IPS-20b (cell line): ENCODE data around the gene ST8SIA5.

Experiments
- H3K27ac ChIP-seq: one replicate; pipeline ENCODE4 v1.5.1; 2013; ENCODE audit warnings: low read length
- H3K27me3 ChIP-seq: 2 replicates; pipeline ENCODE4 v1.6.1; 2013; ENCODE audit warnings: mild to moderate bottlenecking, low read length, inconsistent platforms; ENCODE audit not compliant: insufficient read depth
- H3K36me3 ChIP-seq: 2 replicates; pipeline ENCODE4 v1.6.1; 2013; ENCODE audit warnings: low read depth, mild to moderate bottlenecking, inconsistent platforms, low read length, moderate library complexity; ENCODE audit not compliant: insufficient read depth
- H3K4me1 ChIP-seq: 2 replicates; pipeline ENCODE4 v1.6.1; 2013; ENCODE audit warnings: mild to moderate bottlenecking, control low read depth, inconsistent platforms, low read length, moderate library complexity; ENCODE audit not compliant: insufficient read depth
- H3K4me3 ChIP-seq: 2 replicates; pipeline ENCODE4 v1.5.1; 2013; ENCODE audit warnings: mild to moderate bottlenecking, low read length, inconsistent platforms
- H3K9ac ChIP-seq: 2 replicates; pipeline ENCODE4 v1.6.1; 2013; ENCODE audit warnings: low read depth, mild to moderate bottlenecking, inconsistent platforms, low read length, moderate library complexity
- H3K9me3 ChIP-seq: 2 replicates; pipeline ENCODE4 v1.6.1; 2013; ENCODE audit warnings: mild to moderate bottlenecking, low read depth, low read length, inconsistent platforms; ENCODE audit not compliant: insufficient read depth

ST8SIA5 gene

DNA sequence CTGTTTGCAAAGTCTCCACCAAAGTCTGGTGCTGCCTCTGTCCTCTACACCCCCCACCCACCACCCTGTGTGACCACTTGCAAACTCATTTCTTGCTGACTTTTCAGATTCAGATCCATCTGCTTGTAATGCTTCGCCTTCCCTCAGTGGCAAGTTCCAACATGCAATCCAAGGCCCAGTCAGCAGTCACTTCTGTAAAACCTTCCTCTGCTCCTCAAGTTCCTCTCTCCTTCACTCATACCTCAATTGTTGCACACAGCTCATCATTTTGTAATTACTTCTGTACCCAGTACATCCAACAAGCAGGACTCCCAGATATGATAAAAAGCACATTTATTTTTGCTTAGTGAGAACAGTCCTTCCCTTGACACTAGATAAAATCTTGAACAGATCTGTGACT is 93.3 kb downstream of the ST8SIA5 start:
- no peak overlapping the region for H3K4me3 ChIP-seq
- no peaks in the 10 kb centered on the region for H3K27me3 ChIP-seq

DNA sequence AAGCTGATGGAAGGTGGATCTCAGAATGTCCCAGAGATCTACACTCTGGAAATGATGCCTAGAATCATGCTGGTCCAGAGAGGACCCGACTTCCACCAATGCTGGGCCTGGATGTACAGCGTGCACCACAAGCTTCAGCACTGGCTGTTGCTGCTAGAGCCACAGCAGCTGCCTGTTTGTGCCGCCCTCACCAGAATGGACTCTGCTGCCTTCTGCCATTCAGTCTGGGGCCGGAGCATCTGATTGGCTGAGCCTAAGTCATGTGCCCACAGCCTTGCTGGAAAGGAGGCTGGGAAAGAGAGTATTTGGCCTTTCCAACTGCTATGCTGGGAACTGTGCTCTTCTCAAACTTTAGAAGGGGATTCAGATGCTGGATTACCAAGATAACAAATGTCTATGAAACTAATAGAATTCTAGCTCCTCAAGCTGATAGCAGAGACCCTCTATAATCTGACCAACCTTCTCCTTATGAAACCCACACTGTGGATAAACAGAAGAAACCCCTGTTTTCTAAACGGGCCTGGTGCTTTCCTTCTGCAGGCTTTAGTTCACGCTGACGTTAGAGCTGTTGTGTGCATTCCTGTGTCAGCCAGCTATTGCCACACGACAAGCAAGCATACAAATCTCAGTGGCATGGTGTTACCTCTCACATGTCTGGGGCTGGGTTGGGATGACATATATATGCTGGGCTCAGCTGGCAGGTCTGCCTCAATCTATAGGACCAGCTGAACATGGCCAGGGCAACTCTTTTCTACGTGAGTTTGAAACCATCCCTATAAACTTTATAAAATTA is 95.7 kb downstream of the ST8SIA5 start:
- no peak overlapping the region for H3K4me3 ChIP-seq
- no peaks in the 10 kb centered on the region for H3K36me3 ChIP-seq
- H3K4me1 ChIP-seq = no peaks in the 10 kb centered on the region
- no peaks in the 10 kb centered on the region for H3K9me3 ChIP-seq
- H3K27me3 ChIP-seq = no peaks in the 10 kb centered on the region; the same call in 1 of the 2 replicates
- H3K9ac ChIP-seq = no peak overlapping the region
- no peak overlapping the region for H3K27ac ChIP-seq

More for the DNA sequence above, 93.3 kb downstream of the ST8SIA5 start:
- Histone ChIP-seq H3K9ac (no peak overlapping the region), H3K36me3 (no peaks in the 10 kb centered on the region), H3K27ac (no peak overlapping the region), H3K4me1 (no peaks in the 10 kb centered on the region), H3K9me3 (no peaks in the 10 kb centered on the region)

DNA sequence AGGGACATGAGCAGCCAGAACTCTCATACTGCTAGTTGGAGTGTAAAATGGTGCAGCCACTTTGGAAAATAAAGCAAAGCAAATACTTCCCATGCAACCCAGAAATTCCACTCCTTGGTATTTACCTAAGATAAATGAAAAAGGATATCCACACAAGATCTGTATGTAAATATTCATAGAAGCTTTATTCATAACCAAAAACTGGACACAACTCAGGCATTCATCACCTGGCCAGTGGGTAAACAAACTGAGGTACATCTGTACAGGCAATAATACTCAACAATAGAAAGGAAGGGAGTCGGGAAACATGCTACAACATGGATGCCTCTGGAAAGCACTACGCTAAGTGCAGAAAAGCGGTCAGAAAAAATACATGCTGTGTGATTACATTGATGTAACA is 97.4 kb downstream of the ST8SIA5 start:
- no peaks in the 10 kb centered on the region; the same call in 1 of the 2 replicates for H3K27me3 ChIP-seq
- H3K27ac ChIP-seq = no peak overlapping the region
- H3K9ac ChIP-seq = no peak overlapping the region
- H3K4me1 ChIP-seq = no peaks in the 10 kb centered on the region
- no peak overlapping the region for H3K4me3 ChIP-seq
- H3K9me3 ChIP-seq = no peaks in the 10 kb centered on the region
- no peaks in the 10 kb centered on the region for H3K36me3 ChIP-seq

DNA sequence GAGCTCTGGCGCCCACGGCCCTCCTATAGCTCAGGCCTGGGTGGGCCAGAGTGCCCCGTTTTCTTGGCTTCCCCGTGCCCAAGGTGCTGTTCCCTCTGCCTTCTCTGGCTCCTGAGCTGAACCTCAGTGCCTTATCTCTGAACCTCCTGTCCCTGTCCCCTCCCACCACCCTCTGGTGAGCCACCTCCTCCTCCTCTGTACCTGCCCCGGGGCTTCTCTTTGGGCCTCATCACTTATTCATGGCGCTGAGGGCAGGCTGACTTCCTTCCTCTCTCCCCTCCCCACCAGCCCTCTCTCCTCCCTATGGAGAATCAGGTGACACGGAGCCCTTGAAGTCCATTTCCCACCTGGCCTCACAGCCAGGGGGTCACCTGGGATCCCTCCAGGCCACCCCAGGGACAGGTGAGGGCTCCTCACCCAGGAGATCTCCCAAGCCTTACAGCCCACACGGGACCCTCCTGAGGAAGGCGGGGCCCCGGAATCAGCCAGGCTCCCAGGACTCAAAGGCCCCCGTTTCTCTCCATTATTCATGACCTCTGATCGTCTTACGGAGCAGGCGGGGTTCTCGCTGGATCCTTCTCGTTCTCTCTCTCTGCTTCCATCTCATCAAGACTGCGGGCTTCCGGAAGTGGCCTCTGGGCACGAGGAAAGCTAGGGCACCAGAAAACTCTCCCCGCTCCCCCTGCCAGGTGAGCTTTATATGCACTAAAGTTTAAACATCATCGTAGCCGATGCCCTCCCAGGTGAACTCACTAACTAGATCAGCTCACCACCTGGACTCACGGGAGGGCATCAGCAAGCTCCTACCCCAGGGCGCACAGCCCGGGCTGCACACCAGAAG is 99.5 kb downstream of the ST8SIA5 start, which contains the start of gene LOXHD1:
TSS of gene LOXHD1 (minus strand) at position 106 of the 841 bp plus-strand sequence. CDS start 187 bp downstream, outside the sequence.
- H3K9me3 ChIP-seq = no peaks in the 10 kb centered on the region
- H3K36me3 ChIP-seq = no peaks in the 10 kb centered on the region
- H3K27me3 ChIP-seq = no peaks in the 10 kb centered on the region; the same call in 1 of the 2 replicates
- no peak within 1 kb of the TSS for H3K27ac ChIP-seq
- no peak within 1 kb of the TSS for H3K9ac ChIP-seq
- H3K4me1 ChIP-seq = no peaks in the 10 kb centered on the region
- no peak within 1 kb of the TSS for H3K4me3 ChIP-seq

DNA sequence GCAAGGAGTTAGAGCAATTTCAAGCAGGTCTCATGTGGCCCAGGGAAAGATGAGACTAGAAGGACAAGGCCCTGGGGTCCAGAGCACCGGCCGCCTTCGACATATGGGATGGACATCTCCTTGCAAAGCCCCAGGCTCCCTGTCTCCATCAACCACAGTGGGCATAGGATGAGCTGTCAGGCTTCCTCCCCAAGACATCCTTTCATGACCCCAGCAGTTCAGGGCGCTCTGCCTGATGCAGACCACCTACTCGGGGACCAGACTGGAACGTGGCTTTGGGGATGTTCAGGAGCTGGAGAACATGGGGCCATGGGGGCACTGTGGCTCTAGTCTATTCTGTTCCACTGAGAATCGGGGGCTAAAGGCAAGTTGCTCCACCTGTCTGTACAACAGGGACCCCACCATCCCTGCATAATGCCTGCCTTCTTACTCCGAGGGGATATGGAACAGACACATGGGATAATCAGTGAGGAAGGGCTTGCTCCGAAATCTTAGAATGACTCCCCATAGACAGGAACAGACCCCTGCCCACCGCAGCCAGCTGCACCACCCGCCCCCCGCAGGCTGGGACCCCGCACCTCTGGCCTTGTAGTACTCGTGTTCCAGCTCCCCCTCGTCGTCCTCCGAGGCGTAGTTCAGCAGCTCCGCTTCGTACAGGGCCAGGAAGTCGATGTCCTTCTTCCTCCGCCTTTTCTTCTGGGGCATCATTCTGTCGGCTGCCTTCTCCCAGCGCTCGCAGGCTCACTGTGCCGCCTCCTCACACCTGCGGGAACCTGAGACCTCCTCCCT is 100.3 kb downstream of the ST8SIA5 start:
- Histone ChIP-seq H3K27me3 (no peaks in the 10 kb centered on the region; the same call in 1 of the 2 replicates), H3K9me3 (no peaks in the 10 kb centered on the region), H3K36me3 (no peaks in the 10 kb centered on the region), H3K4me1 (no peaks in the 10 kb centered on the region), H3K4me3 (no peak overlapping the region), H3K27ac (no peak overlapping the region), H3K9ac (no peak overlapping the region)

DNA sequence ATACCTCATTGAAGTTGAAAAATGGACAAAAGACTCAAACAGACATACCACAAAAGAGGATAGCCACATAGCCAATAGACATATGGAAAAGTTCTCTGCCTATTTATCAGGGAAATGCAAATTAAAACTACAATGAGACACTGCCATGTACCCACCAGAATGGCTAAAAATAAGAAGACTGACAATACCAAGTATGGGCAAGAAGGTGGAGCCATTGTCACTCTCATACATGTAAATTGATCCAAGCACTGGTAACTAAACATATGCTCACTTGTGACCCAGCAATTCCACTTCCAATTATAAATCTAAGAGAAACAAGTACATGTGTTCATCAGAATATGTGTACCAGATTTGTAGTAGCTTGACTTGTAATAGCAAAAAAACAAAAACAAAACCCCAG is 104.5 kb downstream of the ST8SIA5 start:
- H3K36me3 ChIP-seq = no peaks in the 10 kb centered on the region
- H3K9ac ChIP-seq = no peak overlapping the region
- H3K4me3 ChIP-seq = no peak overlapping the region
- no peaks in the 10 kb centered on the region for H3K4me1 ChIP-seq
- no peaks in the 10 kb centered on the region; the same call in 1 of the 2 replicates for H3K27me3 ChIP-seq
- no peaks in the 10 kb centered on the region for H3K9me3 ChIP-seq
- H3K27ac ChIP-seq = no peak overlapping the region

DNA sequence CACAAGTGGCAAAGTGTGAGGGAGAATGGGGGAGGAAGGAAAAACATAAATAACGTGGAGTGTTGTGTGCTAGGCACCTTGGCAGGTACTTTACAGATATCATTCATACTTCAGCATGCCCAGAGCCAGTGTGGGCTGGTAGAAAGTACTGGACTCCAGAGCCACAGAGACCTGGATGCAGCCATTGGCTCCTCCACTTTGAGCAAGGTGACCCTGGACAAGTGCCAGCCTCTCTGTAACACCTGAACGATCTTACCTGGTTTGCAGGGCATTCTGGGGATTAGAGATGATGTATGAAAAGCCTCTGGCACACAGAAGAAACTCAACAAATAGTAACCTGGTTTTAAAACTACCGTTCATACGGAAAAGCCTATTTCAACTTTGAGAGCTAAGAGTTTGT is 106.2 kb downstream of the ST8SIA5 start:
- Histone ChIP-seq H3K36me3 (no peaks in the 10 kb centered on the region), H3K27me3 (no peaks in the 10 kb centered on the region), H3K4me1 (no peaks in the 10 kb centered on the region), H3K27ac (no peak overlapping the region), H3K9ac (no peak overlapping the region), H3K9me3 (no peaks in the 10 kb centered on the region), H3K4me3 (no peak overlapping the region)

DNA sequence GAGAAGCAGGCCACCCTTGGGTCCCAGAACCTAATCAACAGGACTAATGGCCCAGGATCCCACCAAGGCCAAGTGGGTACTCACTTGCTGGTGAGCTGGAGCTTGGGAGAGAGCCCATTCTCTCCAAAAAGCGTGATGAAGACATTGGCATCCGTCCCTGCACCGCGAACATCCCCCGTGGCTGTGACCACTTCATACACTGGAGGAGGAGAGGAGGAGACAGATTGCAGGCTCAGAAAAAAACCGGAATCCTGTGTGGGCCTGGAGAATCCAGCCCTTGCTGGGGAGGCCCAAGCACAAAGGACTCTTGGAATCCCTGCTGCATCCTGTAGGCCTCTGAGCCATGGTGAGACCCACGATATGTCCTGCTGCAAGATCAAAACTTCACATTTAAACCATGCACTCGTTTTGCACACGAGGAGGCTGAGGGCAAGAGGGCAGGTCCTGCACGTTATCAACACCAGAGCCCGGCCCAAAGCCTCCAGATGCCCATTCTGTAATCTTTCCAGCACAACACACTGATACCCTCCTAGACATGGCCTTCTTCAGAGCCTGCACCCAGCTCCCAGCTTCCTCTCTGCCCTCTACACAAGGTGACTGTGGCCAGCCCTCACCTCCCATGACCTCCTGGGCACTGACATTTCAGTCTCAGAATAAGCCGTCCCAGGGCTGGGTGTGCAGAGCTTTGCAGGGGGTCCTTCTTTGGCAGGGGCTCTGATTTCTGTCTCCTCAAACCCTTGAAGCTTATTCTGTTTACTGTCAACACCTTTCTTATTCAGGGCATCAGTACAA is 107.6 kb downstream of the ST8SIA5 start:
- no peak overlapping the region for H3K9ac ChIP-seq
- no peaks in the 10 kb centered on the region for H3K27me3 ChIP-seq
- H3K4me1 ChIP-seq = no peaks in the 10 kb centered on the region
- H3K36me3 ChIP-seq = no peaks in the 10 kb centered on the region
- H3K9me3 ChIP-seq = no peaks in the 10 kb centered on the region
- H3K27ac ChIP-seq = no peak overlapping the region
- no peak overlapping the region for H3K4me3 ChIP-seq

DNA sequence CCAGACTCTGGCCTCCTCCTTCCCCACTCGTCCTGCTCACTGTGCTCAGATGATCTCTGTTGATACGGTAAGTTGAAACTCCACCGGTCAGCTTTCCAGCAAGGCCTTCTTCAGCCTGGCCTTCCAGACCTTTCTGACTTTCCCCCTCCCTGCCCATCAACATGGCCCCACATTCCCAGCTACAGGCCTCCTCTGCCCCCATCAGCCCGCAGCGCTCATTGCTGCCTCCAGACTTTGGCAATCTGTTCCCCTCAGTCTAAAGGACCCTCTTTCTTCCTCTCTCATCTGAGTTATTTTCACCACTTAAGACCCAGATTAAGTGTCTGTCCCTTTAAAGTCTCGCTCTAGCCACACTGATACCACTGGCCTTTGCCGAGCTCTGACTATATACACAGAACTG is 110.4 kb downstream of the ST8SIA5 start:
- Histone ChIP-seq H3K27ac (no peak overlapping the region), H3K4me1 (no peaks in the 10 kb centered on the region), H3K9me3 (no peaks in the 10 kb centered on the region), H3K9ac (no peak overlapping the region), H3K4me3 (no peak overlapping the region), H3K27me3 (no peaks in the 10 kb centered on the region), H3K36me3 (no peaks in the 10 kb centered on the region)

DNA sequence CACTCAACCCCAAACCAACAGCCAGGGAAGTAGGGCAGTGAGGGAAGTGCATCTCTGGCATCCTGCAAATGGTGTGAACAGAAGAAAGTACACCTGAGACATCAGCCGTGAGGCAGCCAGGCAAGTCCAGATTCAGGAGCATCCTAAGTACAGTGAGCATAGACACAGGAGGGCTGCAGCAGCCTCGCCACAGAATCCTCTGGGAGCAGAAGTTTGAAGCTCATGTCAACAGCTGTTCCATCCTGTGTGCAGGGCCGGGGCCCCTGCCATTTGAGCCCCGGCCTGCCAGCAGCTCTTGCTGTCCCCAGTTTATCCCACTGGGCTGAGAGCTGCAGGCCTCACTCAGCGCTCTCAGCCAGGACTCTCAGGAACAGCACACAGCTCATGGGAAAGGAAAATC is 114.3 kb downstream of the ST8SIA5 start:
- Histone ChIP-seq H3K27me3 (no peaks in the 10 kb centered on the region), H3K9me3 (no peaks in the 10 kb centered on the region), H3K36me3 (no peaks in the 10 kb centered on the region), H3K4me1 (no peaks in the 10 kb centered on the region), H3K4me3 (no peak overlapping the region), H3K9ac (no peak overlapping the region), H3K27ac (no peak overlapping the region)

DNA sequence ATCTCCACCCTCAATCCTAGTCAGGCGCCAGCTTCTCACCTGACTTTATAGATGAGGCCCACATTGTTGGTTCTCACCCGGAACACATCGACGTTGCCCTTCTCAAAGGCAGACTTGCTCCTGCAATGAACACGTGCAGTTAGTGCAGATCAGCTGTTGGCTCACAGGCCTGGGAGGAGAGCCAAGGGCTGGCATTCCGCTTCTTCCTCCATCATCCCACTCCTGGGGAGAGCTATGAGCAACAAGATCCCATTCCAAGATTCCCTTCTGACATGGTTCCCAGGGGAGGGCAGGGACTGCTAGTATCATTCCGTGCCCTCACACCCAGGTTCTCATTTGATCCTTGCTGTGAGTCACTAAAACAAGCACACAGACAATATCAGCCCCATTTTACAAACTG is 114.9 kb downstream of the ST8SIA5 start:
- H3K27ac ChIP-seq = no peak overlapping the region
- H3K4me1 ChIP-seq = no peaks in the 10 kb centered on the region
- H3K4me3 ChIP-seq = no peak overlapping the region
- no peaks in the 10 kb centered on the region for H3K9me3 ChIP-seq
- no peaks in the 10 kb centered on the region for H3K36me3 ChIP-seq
- no peaks in the 10 kb centered on the region for H3K27me3 ChIP-seq
- no peak overlapping the region for H3K9ac ChIP-seq
